ENCODE measurements around the gene SULT1A2.

GRCh38 chr16:28556914-28557320, 39.9 kb downstream of the SULT1A2 start:
- no peak for TF ChIP-seq CTCF (IDR thresholded peaks at IDR 0.05)
- no peak for TF ChIP-seq POLR2A (IDR thresholded peaks at IDR 0.05)

Data from breast epithelium (tissue), 3 donors.